H9 (cell line): ENCODE results near the gene RPS15. TPM values are rescaled to one million over a fixed set of nuclear protein-coding genes. Genes with fewer than 3 reads are reported as not detected.
A peak's percentile ranks its signal among the peaks of the same experiment; 100 is the strongest.

ENCODE experiments used
- DNase-seq: peaks from one replicate; pipeline ENCODE4 v3.0.0-alpha.2; 2017
- H2AFZ ChIP-seq: one replicate; pipeline ENCODE4 v1.6.1; 2013; ENCODE audit warnings: mild to moderate bottlenecking, low read length, control low read depth, moderate library complexity
- H2AK5ac ChIP-seq: 2 replicates; pipeline ENCODE4 v1.6.1; 2013; ENCODE audit warnings: low read length, control low read depth, mixed read lengths; ENCODE audit not compliant: insufficient read length
- H2BK120ac ChIP-seq: one replicate; pipeline ENCODE4 v1.6.1; 2013; ENCODE audit warnings: low read depth, mild to moderate bottlenecking, low read length, control low read depth, inconsistent platforms; ENCODE audit not compliant: poor library complexity, severe bottlenecking
- H2BK12ac ChIP-seq: 2 replicates; pipeline ENCODE4 v1.6.1; 2013; ENCODE audit warnings: low read length, control low read depth, mixed read lengths, low read depth; ENCODE audit not compliant: insufficient read length
- H2BK15ac ChIP-seq: 2 replicates; pipeline ENCODE4 v1.6.1; 2013; ENCODE audit warnings: low read depth, low read length, control low read depth
- H2BK20ac ChIP-seq: one replicate; pipeline ENCODE4 v1.6.1; 2013; ENCODE audit warnings: low read depth, mild to moderate bottlenecking, low read length, control low read depth, inconsistent platforms; ENCODE audit not compliant: poor library complexity, severe bottlenecking
- H2BK5ac ChIP-seq: 2 replicates; pipeline ENCODE4 v1.6.1; 2013; ENCODE audit warnings: low read length, control low read depth, mixed read lengths; ENCODE audit not compliant: insufficient read length
- H3K14ac ChIP-seq: 2 replicates; pipeline ENCODE4 v1.6.1; 2013; ENCODE audit warnings: low read length, control low read depth; ENCODE audit not compliant: insufficient read depth
- H3K18ac ChIP-seq: 2 replicates; pipeline ENCODE4 v1.6.1; 2013; ENCODE audit warnings: low read depth, mild to moderate bottlenecking, mixed read lengths, low read length, control low read depth; ENCODE audit not compliant: insufficient read length
- H3K23ac ChIP-seq: 2 replicates; pipeline ENCODE4 v1.6.1; 2013; ENCODE audit warnings: low read length, control low read depth, mixed read lengths, low read depth; ENCODE audit not compliant: insufficient read length
- H3K23me2 ChIP-seq: 2 replicates; pipeline ENCODE4 v1.6.1; 2013; ENCODE audit warnings: low read depth, mild to moderate bottlenecking, mixed read lengths, low read length, control low read depth; ENCODE audit not compliant: insufficient read length, poor library complexity, severe bottlenecking
- H3K27ac ChIP-seq: 2 replicates; pipeline ENCODE4 v1.5.1; 2013; ENCODE audit warnings: low read length, control low read depth, mixed read lengths, low read depth; ENCODE audit not compliant: insufficient read length
- H3K27me3 ChIP-seq: 2 replicates; pipeline ENCODE4 v1.6.1; 2013; ENCODE audit warnings: low read length, control low read depth, inconsistent platforms; ENCODE audit not compliant: insufficient read depth
- H3K4ac ChIP-seq: 2 replicates; pipeline ENCODE4 v1.6.1; 2013; ENCODE audit warnings: low read depth, mild to moderate bottlenecking, control low read depth, inconsistent platforms, low read length, moderate library complexity
- H3K4me1 ChIP-seq: 2 replicates; pipeline ENCODE4 v1.6.1; 2013; ENCODE audit warnings: low read length, control low read depth, inconsistent platforms; ENCODE audit not compliant: insufficient read depth
- H3K4me2 ChIP-seq: 2 replicates; pipeline ENCODE4 v1.6.1; 2013; ENCODE audit warnings: low read length, control low read depth, mixed read lengths; ENCODE audit not compliant: insufficient read length, insufficient read depth
- H3K56ac ChIP-seq: 2 replicates; pipeline ENCODE4 v1.6.1; 2013; ENCODE audit warnings: low read depth, mild to moderate bottlenecking, mixed read lengths, low read length, control low read depth; ENCODE audit not compliant: insufficient read length
- H3K79me1 ChIP-seq: 2 replicates; pipeline ENCODE4 v1.6.1; 2013; ENCODE audit warnings: low read depth, mild to moderate bottlenecking, moderate library complexity, low read length, control low read depth, inconsistent platforms; ENCODE audit not compliant: insufficient read depth, poor library complexity, severe bottlenecking
- H3K79me2 ChIP-seq: 2 replicates; pipeline ENCODE4 v1.6.1; 2013; ENCODE audit warnings: low read length, control low read depth, inconsistent platforms; ENCODE audit not compliant: insufficient read depth
- H3K9ac ChIP-seq: 2 replicates; pipeline ENCODE4 v1.6.1; 2013; ENCODE audit warnings: low read length, control low read depth, mixed read lengths; ENCODE audit not compliant: insufficient read length; ENCODE audit errors: extremely low read depth
- H3K9me3 ChIP-seq: one replicate; pipeline ENCODE4 v1.6.1; 2013; ENCODE audit warnings: low read depth, low read length, inconsistent platforms; ENCODE audit not compliant: control insufficient read depth
- H3T11ph ChIP-seq: one replicate; pipeline ENCODE4 v1.6.1; 2013; ENCODE audit warnings: mild to moderate bottlenecking, low read length, control low read depth, inconsistent platforms
- H4K20me1 ChIP-seq: one replicate; pipeline ENCODE4 v1.6.1; 2013; ENCODE audit not compliant: control insufficient read depth, insufficient read length, insufficient read depth
- H4K5ac ChIP-seq: 2 replicates; pipeline ENCODE4 v1.6.1; 2013; ENCODE audit warnings: low read depth, mild to moderate bottlenecking, mixed read lengths, low read length, control low read depth; ENCODE audit not compliant: insufficient read length
- H4K8ac ChIP-seq: replicated peaks from 2 replicates; pipeline ENCODE4 v1.6.1; 2013; ENCODE audit warnings: low read length, control low read depth, mixed read lengths, low read depth; ENCODE audit not compliant: insufficient read length
- H4K91ac ChIP-seq: 2 replicates; pipeline ENCODE4 v1.6.1; 2013; ENCODE audit warnings: low read depth, mild to moderate bottlenecking, moderate library complexity, mixed read lengths, low read length, control low read depth; ENCODE audit not compliant: insufficient read length
- H3K27ac Mint-ChIP-seq, 3 experiments: 2 replicates in 2 of 3; 3 replicates in 1 of 3; pipeline ENCODE4 v1.8.0; 2020 to 2021; ENCODE audit warnings: mixed read lengths in 3 of 3, mild to moderate bottlenecking in 1 of 3, moderate library complexity in 1 of 3
- H3K27me3 Mint-ChIP-seq: 2 replicates; pipeline ENCODE4 v1.8.0; 2021; ENCODE audit warnings: low read depth, mild to moderate bottlenecking, moderate library complexity, mixed read lengths
- H3K36me3 Mint-ChIP-seq, 3 experiments: 2 replicates in 2 of 3; 3 replicates in 1 of 3; pipeline ENCODE4 v1.8.0; 2020 to 2021; ENCODE audit warnings: low read depth in 3 of 3, mixed read lengths in 3 of 3; ENCODE audit not compliant: insufficient read depth in 1 of 3
- H3K4me1 Mint-ChIP-seq, 2 experiments: 2 replicates each; pipeline ENCODE4 v1.8.0; 2020; ENCODE audit warnings: mixed read lengths in 2 of 2
- H3K4me3 Mint-ChIP-seq, 2 experiments: 2 replicates in 1 of 2; 3 replicates in 1 of 2; pipeline ENCODE4 v1.8.0; 2020 to 2021; ENCODE audit warnings: mild to moderate bottlenecking in 2 of 2, mixed read lengths in 2 of 2, moderate library complexity in 1 of 2
- H3K9me3 Mint-ChIP-seq, 2 experiments: 2 replicates in 1 of 2; 3 replicates in 1 of 2; pipeline ENCODE4 v1.8.0; 2020; ENCODE audit warnings: mild to moderate bottlenecking in 2 of 2, mixed read lengths in 2 of 2, moderate library complexity in 1 of 2
- WGBS: extraction: QIAGEN DNeasy Blood & Tissue Kit; methylation state at CpG from one replicate; pipeline ENCODE4 v1.1.7; 2013; ENCODE audit warnings: missing lambda C conversion rate, low lambda C conversion rate, mixed read lengths; ENCODE audit not compliant: insufficient read length; ENCODE audit errors: extremely low coverage; 5-methylcytosine and 5-hydroxymethylcytosine counted together
- total RNA-seq: library from RNA; stranded (reverse); gene quantifications from 2 replicates; pipeline ENCODE4 v1.2.1, GENCODE V29; 2021
- TF ChIP-seq, protein P1 (sequence below): fragments of 200-600 bp; sonication (generic); conservative IDR thresholded peaks from 3 replicates; pipeline ENCODE4 v1.8.0; 2021; ENCODE audit warnings: antibody characterized with exemption, mild to moderate bottlenecking

RPS15 gene
- total RNA-seq, 1 experiment from 2014 or later = 1,628 TPM

GRCh38 chr19:1447504-1447903, 9.3 kb downstream of the RPS15 start:
- Histone ChIP-seq H4K8ac (no peak overlapping the region), H3T11ph (no peak overlapping the region), H3K4me2 (no peak overlapping the region), H2BK20ac (no peak overlapping the region), H3K18ac (no peak overlapping the region), H4K5ac (no peak overlapping the region), H3K14ac (no peak overlapping the region), H3K56ac (no peak overlapping the region), H3K23ac (no peak overlapping the region), H3K79me2 (no peaks in the 10 kb centered on the region), H4K91ac (no peak overlapping the region), H2BK5ac (no peak overlapping the region), H3K4me1 (no peaks in the 10 kb centered on the region; the same call in 1 of the 2 replicates), H3K27ac (no peak overlapping the region), H3K9ac (no peak overlapping the region), H3K27me3 (peaks cover 24% of the 10 kb centered on the region; the same call in 1 of the 2 replicates), H3K79me1 (no peaks in the 10 kb centered on the region), H2AK5ac (no peak overlapping the region), H2AFZ (no peak overlapping the region), H2BK15ac (no peak overlapping the region), H2BK120ac (no peak overlapping the region), H4K20me1 (no peaks in the 10 kb centered on the region), H3K4ac (no peak overlapping the region), H2BK12ac (no peak overlapping the region), H3K23me2 (peaks cover 9% of the 10 kb centered on the region), H3K9me3 (no peaks in the 10 kb centered on the region)
- TF ChIP-seq, protein P1, sequence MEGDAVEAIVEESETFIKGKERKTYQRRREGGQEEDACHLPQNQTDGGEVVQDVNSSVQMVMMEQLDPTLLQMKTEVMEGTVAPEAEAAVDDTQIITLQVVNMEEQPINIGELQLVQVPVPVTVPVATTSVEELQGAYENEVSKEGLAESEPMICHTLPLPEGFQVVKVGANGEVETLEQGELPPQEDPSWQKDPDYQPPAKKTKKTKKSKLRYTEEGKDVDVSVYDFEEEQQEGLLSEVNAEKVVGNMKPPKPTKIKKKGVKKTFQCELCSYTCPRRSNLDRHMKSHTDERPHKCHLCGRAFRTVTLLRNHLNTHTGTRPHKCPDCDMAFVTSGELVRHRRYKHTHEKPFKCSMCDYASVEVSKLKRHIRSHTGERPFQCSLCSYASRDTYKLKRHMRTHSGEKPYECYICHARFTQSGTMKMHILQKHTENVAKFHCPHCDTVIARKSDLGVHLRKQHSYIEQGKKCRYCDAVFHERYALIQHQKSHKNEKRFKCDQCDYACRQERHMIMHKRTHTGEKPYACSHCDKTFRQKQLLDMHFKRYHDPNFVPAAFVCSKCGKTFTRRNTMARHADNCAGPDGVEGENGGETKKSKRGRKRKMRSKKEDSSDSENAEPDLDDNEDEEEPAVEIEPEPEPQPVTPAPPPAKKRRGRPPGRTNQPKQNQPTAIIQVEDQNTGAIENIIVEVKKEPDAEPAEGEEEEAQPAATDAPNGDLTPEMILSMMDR = no peak
- peaks cover 10 to 37% of the 10 kb centered on the region in 2 experiments for H3K4me1 Mint-ChIP-seq
- no peak for DNase-seq
- no peak overlapping the region for H3K27ac Mint-ChIP-seq
- peaks cover 74% of the 10 kb centered on the region for H3K27me3 Mint-ChIP-seq
- H3K4me3 Mint-ChIP-seq = peak overlapping the region in 1 of 2 experiments; percentile 69; a peak in 2 of 5 replicates
- no CpG with 5 or more reads among the region's 4 CpGs for WGBS
- H3K9me3 Mint-ChIP-seq = no peaks in the 10 kb centered on the region; a peak in 1 of 5 replicates
- H3K36me3 Mint-ChIP-seq = peaks cover 0 to 8% (median 4%) of the 10 kb centered on the region in 3 experiments; a peak in 5 of 7 replicates
